Endothelial cell of umbilical vein (primary cell): ENCODE results near the gene SSC5D. TPM values are rescaled to one million over a fixed set of nuclear protein-coding genes. Genes with fewer than 3 reads are reported as not detected.

ENCODE experiments used
- BruUV-seq: library from RNA; stranded (reverse); fragments of 400-500 nt; replicated peaks from 2 replicates; lab custom pipeline; 2021; lab: Mats Ljungman, UMichigan
- CTCF ChIA-PET: fragments of 300-600, 350-600 bp; sonication (Branson Sonifier 250); formaldehyde crosslinking; loops from one replicate; lab custom pipeline; 2021; ENCODE audit warnings: antibody characterized with exemption, inconsistent platforms; lab: Charles Lee
- POLR2A ChIA-PET: fragments of 300-600, 350-600 bp; sonication (Branson Sonifier 250); formaldehyde crosslinking; loops from one replicate; lab custom pipeline; 2021; ENCODE audit warnings: antibody characterized with exemption, inconsistent platforms; lab: Charles Lee
- DNase-seq: peaks from one replicate; pipeline ENCODE4 v3.0.0-alpha.2; 2011; ENCODE audit warnings: low read depth, low spot score
- FAIRE-seq: peaks from 2 replicates; lab custom pipeline; 2011; peaks lifted over from hg19 to GRCh38; lab: Jason Lieb, UNC
- H2AFZ ChIP-seq: 2 replicates; pipeline ENCODE4 v1.6.0; 2012; ENCODE audit warnings: low read depth, low read length, control low read depth, inconsistent platforms
- H3K27ac ChIP-seq: 2 replicates; pipeline ENCODE4 v1.5.1; 2011; ENCODE audit warnings: low read depth, mild to moderate bottlenecking, control low read depth, low read length, moderate library complexity; ENCODE audit not compliant: insufficient read depth
- H3K27me3 ChIP-seq, 2 experiments: 2 replicates each; pipeline versions ENCODE4 v1.6.0 to v1.6.1; 2011; ENCODE audit warnings: low read length in 2 of 2, mixed read lengths in 1 of 2; ENCODE audit not compliant: control insufficient read depth in 2 of 2, insufficient read depth in 2 of 2
- H3K36me3 ChIP-seq, 2 experiments: 2 replicates in 1 of 2; 3 replicates in 1 of 2; pipeline ENCODE4 v1.5.1; 2011; ENCODE audit warnings: low read length in 2 of 2, mild to moderate bottlenecking in 1 of 2, moderate library complexity in 1 of 2; ENCODE audit not compliant: control insufficient read depth in 2 of 2, insufficient read depth in 2 of 2; ENCODE audit errors: extremely low read depth in 1 of 2
- H3K4me1 ChIP-seq: 3 replicates; pipeline ENCODE4 v1.5.1; 2011; ENCODE audit warnings: mild to moderate bottlenecking, low read length; ENCODE audit not compliant: control insufficient read depth, insufficient read depth; ENCODE audit errors: extremely low read depth
- H3K4me2 ChIP-seq: 2 replicates; pipeline ENCODE4 v1.6.1; 2011; ENCODE audit warnings: low read length, control low read depth, mixed read lengths; ENCODE audit not compliant: insufficient read depth
- H3K4me3 ChIP-seq, 3 experiments: fragments of 200-600 bp in 1 of 3; sonication (generic), shearing (Covaris generic) in 1 of 3; replicated peaks in 1 of 3; 2 replicates each; pipeline ENCODE4 v1.5.1; 2011 to 2016; ENCODE audit warnings: control low read depth in 3 of 3, low read length in 3 of 3, mild to moderate bottlenecking in 2 of 3, inconsistent platforms in 1 of 3, low read depth in 1 of 3, moderate library complexity in 1 of 3; ENCODE audit not compliant: insufficient read depth in 1 of 3
- H3K79me2 ChIP-seq: 2 replicates; pipeline ENCODE4 v1.6.0; 2012; ENCODE audit warnings: low read length, inconsistent platforms; ENCODE audit not compliant: control insufficient read depth, insufficient read depth
- H3K9ac ChIP-seq: replicated peaks from 2 replicates; pipeline ENCODE3; 2011; ENCODE audit warnings: low read length, control low read depth; ENCODE audit not compliant: insufficient read depth; ENCODE audit errors: extremely low read depth
- H3K9me1 ChIP-seq: replicated peaks from 3 replicates; pipeline ENCODE4 v1.6.0; 2011; ENCODE audit warnings: mild to moderate bottlenecking, low read length; ENCODE audit not compliant: control insufficient read depth, insufficient read depth; ENCODE audit errors: extremely low read depth
- H3K9me3 ChIP-seq: replicated peaks from 2 replicates; pipeline ENCODE4 v1.5.1; 2012; ENCODE audit warnings: low read length, inconsistent platforms; ENCODE audit not compliant: control insufficient read depth, insufficient read depth
- H4K20me1 ChIP-seq: replicated peaks from 2 replicates; pipeline ENCODE3; 2011; ENCODE audit warnings: mild to moderate bottlenecking, low read length; ENCODE audit not compliant: control insufficient read depth, insufficient read depth; ENCODE audit errors: extremely low read depth
- CTCF ChIP-seq, 2 donors: IDR thresholded peaks; 1 replicate in 1 of 2; 2 replicates in 1 of 2; pipeline ENCODE4 v1.5.1; 2011; ENCODE audit warnings: low read length in 2 of 2, mild to moderate bottlenecking in 2 of 2, moderate library complexity in 2 of 2, control low read depth in 1 of 2, inconsistent platforms in 1 of 2, low read depth in 1 of 2; ENCODE audit not compliant: insufficient read depth in 1 of 2; ENCODE audit errors: extremely low read depth in 1 of 2
- GATA2 ChIP-seq: IDR thresholded peaks from 2 replicates; pipeline ENCODE4 v1.7.0; 2011; ENCODE audit warnings: low read depth, mild to moderate bottlenecking, moderate library complexity, mixed read lengths, low read length; ENCODE audit not compliant: insufficient read length, insufficient read depth
- JUN ChIP-seq: IDR thresholded peaks from 2 replicates; pipeline ENCODE4 v1.6.1; 2011; ENCODE audit warnings: borderline replicate concordance, low read depth; ENCODE audit not compliant: insufficient read length, insufficient read depth
- MAX ChIP-seq: IDR thresholded peaks from 2 replicates; pipeline ENCODE4 v1.6.1; 2011; ENCODE audit not compliant: insufficient read depth, insufficient read length
- MYC ChIP-seq: IDR thresholded peaks from one replicate; pipeline ENCODE4 v1.6.1; 2011; ENCODE audit warnings: mild to moderate bottlenecking, low read depth, low read length
- dilution Hi-C: fragments of 300-500 bp; cut with MboI; formaldehyde crosslinking; loops from one replicate; pipeline ENCODE4 v1.15.0; 2019; ENCODE audit warnings: low sequenced_read_pairs; ENCODE audit not compliant: extremely low pct_ligation_motif_present
- intact Hi-C: fragments of 100-400 bp; cut with micrococcal nuclease; formaldehyde crosslinking; loops from one replicate; pipeline ENCODE4 v1.10.0; 2022
- polyA plus RNA-seq, 4 experiments: library from polyadenylated mRNA; depleted of rRNA in 3 of 4; stranded (reverse) in 3 of 4; unstranded in 1 of 4; fragments of >200 nt; gene quantifications; 2 replicates each; pipeline versions ENCODE4 v1.2.1 to v1.2.3, GENCODE V29; 2011 to 2012; ENCODE audit warnings: missing spikeins in 1 of 4
- total RNA-seq: library from RNA; stranded (reverse); gene quantifications from 2 replicates; pipeline ENCODE4 v1.2.3, GENCODE V29; 2021

Gene SSC5D
- total and polyA plus RNA-seq, 2 donors (not counting 3 experiments of a cell fraction or from before 2014, with no cell fraction given), result 0.47 to 1.3 TPM

- ChIA-PET CTCF (interaction anchor here (0.5 to 5.4 kb wide), 58 partner anchors 9 to 1944 kb away, joined by 3 to 298 read pairs (median 4); partner anchors contain the start of genes FIZ1, HSPBP1, ISOC2 and KMT5C), POLR2A (interaction anchor here (0.7 to 1.4 kb wide), 3 partner anchors 15 to 36 kb away, joined by 3 to 7 read pairs (median 5); partner anchors contain the start of gene ZNF628)
- FAIRE-seq (peak; percentile 87), DNase-seq (peak; percentile 95)
- intact Hi-C loops, result loop anchor here (1.0 to 2.0 kb wide), 6 partner anchors 16 to 362 kb away; no protein-coding TSS in a partner anchor
- Histone ChIP-seq H2AFZ (peak overlapping the region; percentile 89), H3K36me3 (no peaks in the 10 kb centered on the region), H3K4me1 (no peaks in the 10 kb centered on the region), H3K4me3 (peak overlapping the region in 1 of 3 experiments; percentile 26), H3K27me3 (no peaks in the 10 kb centered on the region), H3K4me2 (no peak overlapping the region), H4K20me1 (no peaks in the 10 kb centered on the region), H3K9ac (no peak overlapping the region), H3K79me2 (no peaks in the 10 kb centered on the region), H3K27ac (no peak overlapping the region), H3K9me3 (no peaks in the 10 kb centered on the region), H3K9me1 (no peaks in the 10 kb centered on the region)
- TF ChIP-seq GATA2, result no peak
- peak; percentile 83 for TF ChIP-seq MAX
- TF ChIP-seq MYC, result no peak
- TF ChIP-seq CTCF (IDR thresholded peaks at IDR 0.05; ENCODE audit: extremely low read depth in 1 of 2, insufficient read depth in 1 of 2, low read depth in 1 of 2, low read length in 2 of 2), result peak; percentile 96 to 98
- no peak for TF ChIP-seq JUN
- no TSS peak for BruUV-seq
- dilution Hi-C loops, result no loop called here
Measured at GRCh38 chr19:55503502-55504251, 15.4 kb downstream of the SSC5D start.
